SU-DHL-6 (cell line): Measurements from ENCODE around the gene BLTP3A.
A peak's percentile ranks its signal among the peaks of the same experiment; 100 is the strongest.
"Not testable (repeated sequence)": the region's sequence is repeated elsewhere in the genome, so short reads cannot be mapped to it uniquely, and the experiment has no call there.

Experiments
- H2AFZ ChIP-seq: fragments of 200-600 bp; sonication (generic); 2 replicates; pipeline ENCODE4 v1.6.1; 2014; ENCODE audit warnings: low read depth, mild to moderate bottlenecking, moderate library complexity, mixed read lengths, antibody characterized with exemption, low read length; ENCODE audit not compliant: severe bottlenecking
- H3F3A ChIP-seq: fragments of 200-600 bp; shearing (Covaris generic); 2 replicates; pipeline ENCODE4 v1.6.0; 2016; ENCODE audit warnings: antibody characterized with exemption, mild to moderate bottlenecking; ENCODE audit not compliant: insufficient read depth
- H3K27ac ChIP-seq: fragments of 200-600 bp; sonication (generic); 2 replicates; pipeline ENCODE4 v1.5.1; 2016; ENCODE audit warnings: low read depth, mild to moderate bottlenecking, low read length, moderate library complexity, mixed read lengths
- H3K27me3 ChIP-seq: fragments of 200-600 bp; sonication (generic), shearing (Covaris generic); 2 replicates; pipeline ENCODE4 v1.6.0; 2014; ENCODE audit warnings: mild to moderate bottlenecking, low read length
- H3K36me3 ChIP-seq: fragments of 200-600 bp; sonication (generic); 2 replicates; pipeline ENCODE4 v1.6.1; 2014; ENCODE audit warnings: mild to moderate bottlenecking, low read length, mixed read lengths
- H3K4me2 ChIP-seq: fragments of 300-600, 200-600 bp; shearing (Covaris generic), sonication (generic); 2 replicates; pipeline ENCODE4 v1.6.0; 2014; ENCODE audit warnings: low read length, low read depth, mild to moderate bottlenecking; ENCODE audit not compliant: poor library complexity, severe bottlenecking
- H3K4me3 ChIP-seq: fragments of 200-600 bp; sonication (generic); 2 replicates; pipeline ENCODE4 v1.5.1; 2014; ENCODE audit warnings: antibody characterized with exemption, low read length, mild to moderate bottlenecking, mixed read lengths; ENCODE audit not compliant: insufficient read depth, poor library complexity, severe bottlenecking
- H3K79me2 ChIP-seq: fragments of 200-600 bp; sonication (generic); 2 replicates; pipeline ENCODE4 v1.6.1; 2014; ENCODE audit warnings: mild to moderate bottlenecking, low read length, moderate library complexity; ENCODE audit not compliant: insufficient read depth
- H3K9ac ChIP-seq: fragments of 200-600 bp; sonication (generic); 2 replicates; pipeline ENCODE4 v1.7.0; 2014; ENCODE audit warnings: mild to moderate bottlenecking, low read length
- H3K9me2 ChIP-seq: fragments of 200-600 bp; sonication (generic); replicated peaks from 2 replicates; pipeline ENCODE4 v1.6.1; 2014; ENCODE audit warnings: low read length; ENCODE audit not compliant: insufficient read depth
- H3K9me3 ChIP-seq: fragments of 200-600 bp; sonication (generic); 2 replicates; pipeline ENCODE4 v1.6.1; 2014; ENCODE audit warnings: low read length, mixed read lengths; ENCODE audit not compliant: insufficient read depth
- H4K20me1 ChIP-seq: fragments of 200-600 bp; sonication (generic); 2 replicates; pipeline ENCODE4 v1.6.1; 2014; ENCODE audit warnings: low read depth, mild to moderate bottlenecking, antibody characterized with exemption, low read length, moderate library complexity, mixed read lengths
- EZH2phosphoT487 ChIP-seq: fragments of 200-600 bp; sonication (generic), shearing (Covaris generic); conservative IDR thresholded peaks from 2 replicates; pipeline ENCODE4 v1.6.1; 2018; ENCODE audit warnings: mild to moderate bottlenecking, antibody characterized with exemption, low read length, moderate library complexity, mixed read lengths
- TF ChIP-seq, protein P1 (sequence below): fragments of 200-600 bp; sonication (generic); IDR thresholded peaks from one replicate; pipeline ENCODE4 v1.5.1; 2017; ENCODE audit warnings: antibody characterized with exemption, mild to moderate bottlenecking, low read length, moderate library complexity; ENCODE audit not compliant: insufficient read depth, poor library complexity, severe bottlenecking

Gene BLTP3A

DNA sequence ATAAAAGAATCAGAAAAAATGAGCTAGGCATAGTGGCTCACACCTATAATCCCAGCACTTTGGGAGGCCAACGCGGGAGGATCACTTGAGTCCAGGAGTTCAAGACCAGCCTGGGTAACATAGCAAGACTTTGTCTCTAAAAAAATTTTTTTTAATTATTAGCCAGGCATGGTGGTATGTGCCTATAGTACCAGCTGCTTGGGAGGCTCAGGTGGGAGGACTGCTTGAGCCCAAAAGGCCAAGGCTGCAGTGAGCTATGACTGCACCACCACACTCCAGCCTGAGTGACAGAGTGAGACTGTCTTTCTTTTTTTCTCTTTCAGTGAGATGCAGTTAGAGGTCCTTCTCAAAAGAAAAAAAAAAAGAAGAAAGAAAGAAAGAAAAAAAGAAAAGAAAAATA lies 43.1 kb upstream of the BLTP3A start:
- H3K9me2 ChIP-seq: no peaks in the 10 kb centered on the region
- H3K9me3 ChIP-seq: no peaks in the 10 kb centered on the region
- no peaks in the 10 kb centered on the region for H4K20me1 ChIP-seq
- no peak overlapping the region for H3K4me2 ChIP-seq
- no peak overlapping the region for H2AFZ ChIP-seq
- TF ChIP-seq EZH2phosphoT487: no peak
- no peaks in the 10 kb centered on the region for H3K36me3 ChIP-seq
- no peaks in the 10 kb centered on the region for H3K79me2 ChIP-seq
- peaks cover 3% of the 10 kb centered on the region; the same call in 1 of the 2 replicates for H3F3A ChIP-seq
- no peak overlapping the region for H3K27ac ChIP-seq
- H3K9ac ChIP-seq: no peak overlapping the region
- H3K27me3 ChIP-seq: no peaks in the 10 kb centered on the region
- no peak overlapping the region for H3K4me3 ChIP-seq

DNA sequence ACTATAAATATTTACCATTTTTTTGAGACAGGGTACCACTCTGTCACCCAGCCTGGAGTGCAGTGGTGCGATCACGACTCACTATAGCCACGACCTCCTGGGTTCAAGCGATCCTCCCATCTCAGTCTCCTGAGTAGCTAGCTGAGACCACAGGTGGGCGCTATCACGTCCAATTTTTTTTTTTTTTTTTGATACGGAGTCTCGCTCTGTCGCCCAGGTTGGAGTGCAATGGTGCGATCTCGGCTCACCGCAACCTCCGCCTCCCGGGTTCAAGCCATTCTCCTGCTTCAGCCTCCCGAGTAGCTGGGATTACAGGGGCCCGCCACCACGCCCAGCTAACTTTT lies 35.4 kb upstream of the BLTP3A start:
- H3K9me3 ChIP-seq, H3K9me2 ChIP-seq, H4K20me1 ChIP-seq, H3K27me3 ChIP-seq: not testable (repeated sequence)
- Histone ChIP-seq H3F3A (peaks cover 34% of the 10 kb centered on the region), H2AFZ (peak overlapping the region; percentile 99), H3K79me2 (peaks cover 35% of the 10 kb centered on the region), H3K27ac (peak overlapping the region; percentile 85), H3K36me3 (peaks cover 10% of the 10 kb centered on the region; the same call in 1 of the 2 replicates), H3K4me3 (peak overlapping the region; percentile 93), H3K4me2 (peak overlapping the region; percentile 87), H3K9ac (peak overlapping the region; percentile 88)
- TF ChIP-seq, protein P1, sequence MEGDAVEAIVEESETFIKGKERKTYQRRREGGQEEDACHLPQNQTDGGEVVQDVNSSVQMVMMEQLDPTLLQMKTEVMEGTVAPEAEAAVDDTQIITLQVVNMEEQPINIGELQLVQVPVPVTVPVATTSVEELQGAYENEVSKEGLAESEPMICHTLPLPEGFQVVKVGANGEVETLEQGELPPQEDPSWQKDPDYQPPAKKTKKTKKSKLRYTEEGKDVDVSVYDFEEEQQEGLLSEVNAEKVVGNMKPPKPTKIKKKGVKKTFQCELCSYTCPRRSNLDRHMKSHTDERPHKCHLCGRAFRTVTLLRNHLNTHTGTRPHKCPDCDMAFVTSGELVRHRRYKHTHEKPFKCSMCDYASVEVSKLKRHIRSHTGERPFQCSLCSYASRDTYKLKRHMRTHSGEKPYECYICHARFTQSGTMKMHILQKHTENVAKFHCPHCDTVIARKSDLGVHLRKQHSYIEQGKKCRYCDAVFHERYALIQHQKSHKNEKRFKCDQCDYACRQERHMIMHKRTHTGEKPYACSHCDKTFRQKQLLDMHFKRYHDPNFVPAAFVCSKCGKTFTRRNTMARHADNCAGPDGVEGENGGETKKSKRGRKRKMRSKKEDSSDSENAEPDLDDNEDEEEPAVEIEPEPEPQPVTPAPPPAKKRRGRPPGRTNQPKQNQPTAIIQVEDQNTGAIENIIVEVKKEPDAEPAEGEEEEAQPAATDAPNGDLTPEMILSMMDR: peak; percentile 41

DNA sequence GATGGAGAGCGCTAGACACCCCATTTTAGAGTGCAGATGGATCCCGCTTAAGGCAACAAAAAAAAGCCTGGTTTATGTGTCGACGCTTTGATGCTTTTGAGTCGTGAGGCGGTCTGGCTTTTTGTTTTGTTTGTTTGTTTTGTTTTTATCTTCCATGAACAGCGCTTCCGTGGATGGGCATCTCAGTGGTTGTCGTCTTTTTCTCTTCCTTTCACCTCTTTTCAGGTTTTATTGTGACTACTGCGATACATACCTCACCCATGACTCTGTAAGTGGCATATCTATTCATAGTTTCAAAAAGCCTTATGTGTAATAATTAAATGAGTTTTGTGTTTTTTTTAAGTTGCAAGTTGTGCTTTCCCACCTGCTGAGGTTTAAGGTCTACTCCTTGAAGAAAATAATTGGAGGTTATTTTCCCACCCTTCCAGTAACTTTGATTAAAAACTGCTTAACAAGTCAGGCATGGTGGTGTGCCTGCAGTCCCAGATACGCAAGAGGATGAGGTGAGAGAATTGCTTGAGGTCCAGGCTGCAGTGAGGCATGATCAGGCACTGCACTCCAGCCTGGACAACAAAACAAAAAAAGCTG lies 34.1 kb upstream of the BLTP3A start:
- TF ChIP-seq EZH2phosphoT487: no peak
- TF ChIP-seq, protein P1: no peak
- H3K27ac ChIP-seq: peak overlapping the region; percentile 36
- H3K9me2 ChIP-seq: no peaks in the 10 kb centered on the region
- no peaks in the 10 kb centered on the region for H3K27me3 ChIP-seq
- H3K4me2 ChIP-seq: peak overlapping the region; percentile 87
- peak overlapping the region; percentile 62 for H2AFZ ChIP-seq
- peaks cover 47% of the 10 kb centered on the region for H3K79me2 ChIP-seq
- peaks cover 20% of the 10 kb centered on the region; the same call in 1 of the 2 replicates for H3K36me3 ChIP-seq
- no peaks in the 10 kb centered on the region for H3K9me3 ChIP-seq
- peak overlapping the region; percentile 88 for H3K9ac ChIP-seq
- H3F3A ChIP-seq: peaks cover 32% of the 10 kb centered on the region
- H3K4me3 ChIP-seq: peak overlapping the region; percentile 93
- H4K20me1 ChIP-seq: no peaks in the 10 kb centered on the region

DNA sequence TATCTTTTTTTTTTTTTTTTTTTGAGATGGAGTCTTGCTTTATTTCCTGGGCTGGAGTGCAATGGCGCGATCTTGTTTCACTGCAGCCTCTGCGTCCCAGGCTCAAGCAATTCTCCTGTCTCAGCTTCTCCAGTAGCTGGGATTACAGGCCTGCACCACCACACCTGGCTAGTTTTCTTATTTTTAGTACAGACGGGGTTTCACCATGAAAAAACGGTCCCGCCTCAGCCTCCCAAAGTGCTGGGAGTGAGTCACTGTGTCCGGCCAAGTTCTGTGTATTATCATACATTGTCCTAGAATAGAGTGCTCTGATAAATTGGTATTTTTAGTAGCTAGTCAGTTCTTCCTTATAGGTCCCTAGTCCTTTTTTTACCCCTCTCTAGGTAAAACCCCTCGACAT lies 31.8 kb upstream of the BLTP3A start:
- no peak overlapping the region for H2AFZ ChIP-seq
- no peaks in the 10 kb centered on the region for H3K9me3 ChIP-seq
- peaks cover 56% of the 10 kb centered on the region for H3K79me2 ChIP-seq
- H3K36me3 ChIP-seq: peaks cover 29% of the 10 kb centered on the region; the same call in 1 of the 2 replicates
- H3K27ac ChIP-seq: no peak overlapping the region
- no peak overlapping the region for H3K9ac ChIP-seq
- no peak overlapping the region for H3K4me3 ChIP-seq
- no peaks in the 10 kb centered on the region for H4K20me1 ChIP-seq
- no peak for TF ChIP-seq EZH2phosphoT487
- TF ChIP-seq, protein P1: no peak
- no peaks in the 10 kb centered on the region for H3K27me3 ChIP-seq
- H3K4me2 ChIP-seq: no peak overlapping the region
- H3K9me2 ChIP-seq: no peaks in the 10 kb centered on the region
- peaks cover 26% of the 10 kb centered on the region for H3F3A ChIP-seq

DNA sequence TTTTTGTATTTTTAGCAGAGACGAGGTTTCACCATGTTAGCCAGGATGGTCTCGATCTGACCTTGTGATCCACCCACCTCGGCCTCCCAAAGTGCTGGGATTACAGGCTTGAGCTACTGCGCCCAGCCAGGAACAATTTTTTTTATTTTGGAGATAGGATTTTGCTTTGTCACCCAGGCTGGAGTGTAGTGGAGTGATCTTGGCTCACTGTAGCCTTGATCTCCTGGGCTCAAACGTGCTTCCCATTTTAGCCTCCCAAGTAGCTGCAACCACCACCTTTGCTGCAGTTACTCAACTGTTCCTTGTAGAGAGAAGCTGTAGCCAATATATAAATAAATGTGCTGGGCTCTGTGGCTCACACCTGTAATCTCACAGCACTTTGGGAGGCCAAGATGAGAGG lies 30.2 kb upstream of the BLTP3A start:
- not testable (repeated sequence) for H3K4me2 ChIP-seq, H3K9me3 ChIP-seq, H4K20me1 ChIP-seq, H3K9ac ChIP-seq, H3K27me3 ChIP-seq, H3K27ac ChIP-seq, H2AFZ ChIP-seq, H3K9me2 ChIP-seq, H3K4me3 ChIP-seq
- Histone ChIP-seq H3F3A (peaks cover 12% of the 10 kb centered on the region; the same call in 1 of the 2 replicates), H3K36me3 (peaks cover 34% of the 10 kb centered on the region), H3K79me2 (peaks cover 62% of the 10 kb centered on the region)
